C1 segment of cervical spinal cord (tissue), 14 donors: Measurements from ENCODE around the gene ROR2.
"Not testable (repeated sequence)": the region's sequence is repeated elsewhere in the genome, so short reads cannot be mapped to it uniquely, and the experiment has no call there.

Experiments
- DNase-seq, 14 donors: peaks; one replicate each; lab custom pipeline; 2025; lab: John Stamatoyannopoulos, UW

ROR2 gene

DNA sequence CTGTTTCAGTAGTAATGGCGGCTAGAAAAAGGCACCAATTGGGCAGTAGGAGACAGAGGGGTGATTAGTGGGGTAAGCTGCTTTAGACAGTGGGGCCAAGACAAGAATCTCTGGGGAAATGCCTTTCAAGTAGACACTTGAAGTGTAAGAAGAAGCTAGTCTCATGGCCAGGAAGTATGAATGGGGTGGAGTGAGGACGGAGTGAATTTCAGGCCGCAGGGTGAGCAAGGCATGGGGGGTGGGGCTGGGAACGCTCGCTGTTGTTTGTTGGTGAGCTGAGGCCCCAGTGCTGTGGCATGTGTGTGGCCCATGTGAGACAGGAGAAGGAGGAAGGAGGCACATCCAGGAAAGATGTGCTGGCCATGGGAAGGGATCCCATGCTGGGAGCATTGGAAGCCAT, 377.2 kb downstream of the ROR2 start:
- no peak for DNase-seq

DNA sequence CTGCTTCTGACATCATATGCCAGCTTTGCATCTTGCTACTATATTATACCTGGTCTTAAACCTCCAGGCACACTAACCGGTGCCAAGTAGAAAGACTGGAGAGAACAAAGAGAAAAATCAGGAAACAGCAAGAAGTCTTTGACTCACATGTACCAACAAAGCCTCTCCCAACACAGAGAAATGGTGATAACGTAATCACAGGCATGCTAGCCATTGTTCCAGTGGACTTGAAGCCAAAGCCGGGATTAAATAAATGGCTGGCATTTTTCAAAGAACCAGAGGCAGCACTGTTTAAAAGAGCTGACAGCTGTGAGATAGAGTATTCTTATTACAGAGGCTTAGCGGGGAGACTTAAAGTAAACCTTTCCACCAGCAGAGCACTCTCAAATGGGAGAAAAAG, 378.0 kb downstream of the ROR2 start:
- DNase-seq: no peak

DNA sequence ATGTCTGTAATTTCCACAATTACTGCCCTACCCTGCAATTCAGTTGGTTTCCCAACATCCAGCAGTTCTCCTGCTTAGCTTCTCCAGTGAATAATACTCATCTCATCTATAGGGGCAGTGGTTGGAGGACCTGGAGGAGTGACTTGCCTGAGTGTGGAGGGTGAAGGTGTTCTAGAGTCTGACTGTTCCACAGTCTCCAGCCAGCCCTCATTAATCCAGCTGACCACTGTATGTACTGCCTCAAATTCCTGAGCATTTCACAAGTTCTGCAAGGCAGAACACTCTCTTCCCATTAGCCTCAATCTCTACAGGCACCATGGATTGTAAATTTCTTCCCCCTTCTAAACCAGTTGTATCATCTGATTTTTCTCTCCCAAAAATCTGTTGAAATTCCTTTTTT, 379.0 kb downstream of the ROR2 start:
- no peak for DNase-seq

DNA sequence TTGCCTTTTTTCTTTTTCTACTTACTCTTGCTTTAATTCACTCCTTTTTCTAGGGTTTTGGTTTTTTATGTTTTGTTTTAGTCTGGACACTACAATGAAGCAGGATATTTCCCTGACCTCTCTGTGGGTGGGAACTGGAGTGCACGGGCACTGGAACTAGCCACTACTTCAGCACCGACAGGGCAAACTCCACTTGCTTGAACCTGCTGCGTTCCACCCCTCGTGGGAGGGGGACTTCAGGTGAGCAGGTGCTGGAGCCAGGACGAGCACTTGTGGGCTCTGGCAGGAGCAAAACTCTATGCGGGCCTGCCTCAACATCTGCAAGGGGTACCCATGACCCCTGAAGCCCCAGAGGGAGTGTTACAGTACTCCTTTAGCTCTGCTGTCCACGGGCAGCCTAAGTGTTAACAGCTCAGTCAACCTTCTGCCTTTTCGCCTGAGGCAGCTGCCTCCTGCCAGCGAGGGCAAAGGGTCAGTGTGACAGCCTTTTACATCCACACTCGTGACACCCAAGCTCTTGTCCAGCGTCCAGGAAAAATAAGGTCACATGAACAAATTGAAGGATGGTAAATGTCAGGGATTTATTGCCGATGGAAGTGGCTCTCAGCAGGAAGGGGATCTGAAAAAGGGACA, 382.3 kb downstream of the ROR2 start:
- DNase-seq: no peak

DNA sequence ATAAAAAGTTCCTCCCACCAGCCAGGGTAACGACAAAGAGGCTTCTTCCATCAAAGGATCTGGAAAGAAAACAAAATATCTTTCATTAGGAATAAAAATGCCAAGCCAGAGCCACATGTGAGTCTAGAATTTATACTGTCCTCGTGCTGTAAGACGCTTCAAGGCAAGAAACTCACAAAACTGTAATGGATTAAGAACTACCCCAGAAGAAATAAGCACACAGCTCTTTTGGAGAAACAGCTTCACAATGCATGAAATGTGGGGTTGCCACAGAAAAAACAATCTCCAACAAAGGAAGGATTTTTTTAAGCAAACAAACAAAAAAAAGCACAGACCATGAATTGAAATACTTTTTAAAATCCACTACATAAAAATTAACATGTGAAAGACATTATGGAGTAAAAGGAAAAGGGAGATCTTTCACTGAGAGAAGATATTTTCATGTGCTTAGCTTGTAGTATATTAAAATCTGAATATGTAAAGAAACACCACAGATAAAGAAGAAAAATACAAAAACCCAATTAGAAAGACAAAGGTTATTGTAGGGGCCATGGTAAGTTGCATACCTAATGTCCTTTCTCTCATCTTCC, 385.9 kb downstream of the ROR2 start:
- no peak for DNase-seq

DNA sequence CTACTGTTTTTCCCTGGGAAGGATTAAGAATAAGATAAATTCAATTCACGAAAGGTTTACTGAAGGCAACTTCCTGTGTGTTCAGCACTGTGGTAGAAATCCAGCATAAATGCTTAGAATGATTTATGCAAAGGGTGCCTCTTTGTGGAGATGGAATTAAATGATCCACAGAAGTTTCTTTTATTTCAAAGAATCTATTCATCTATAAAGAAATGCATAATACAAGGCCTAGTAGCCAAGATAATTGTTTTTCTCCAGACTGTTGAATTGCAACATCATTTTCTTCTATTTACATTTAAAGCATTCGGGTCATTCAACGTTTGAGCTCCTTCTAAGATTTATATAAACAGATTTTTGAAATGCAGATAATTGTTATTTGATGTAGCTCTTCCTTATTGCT, 387.6 kb downstream of the ROR2 start:
- no peak for DNase-seq

DNA sequence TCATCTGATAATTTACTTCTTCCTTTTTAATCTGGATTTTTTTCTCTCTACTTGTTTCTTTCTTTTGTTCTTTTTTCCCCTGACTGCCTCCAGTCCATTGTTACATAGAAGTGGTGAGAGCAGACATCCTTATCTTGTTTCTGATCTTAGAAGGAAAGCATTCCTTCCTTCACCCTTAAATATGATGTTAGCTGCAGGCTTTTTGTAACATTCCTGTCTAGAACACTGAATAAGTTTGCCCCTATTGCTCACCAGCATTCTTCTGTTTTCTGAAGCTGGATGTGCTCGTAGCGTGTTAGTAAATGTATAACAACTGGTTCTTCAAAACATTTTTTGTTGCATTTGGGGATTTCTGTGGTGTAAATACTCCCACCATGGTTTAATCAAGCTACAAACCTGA, 389.7 kb downstream of the ROR2 start:
- DNase-seq: no peak

DNA sequence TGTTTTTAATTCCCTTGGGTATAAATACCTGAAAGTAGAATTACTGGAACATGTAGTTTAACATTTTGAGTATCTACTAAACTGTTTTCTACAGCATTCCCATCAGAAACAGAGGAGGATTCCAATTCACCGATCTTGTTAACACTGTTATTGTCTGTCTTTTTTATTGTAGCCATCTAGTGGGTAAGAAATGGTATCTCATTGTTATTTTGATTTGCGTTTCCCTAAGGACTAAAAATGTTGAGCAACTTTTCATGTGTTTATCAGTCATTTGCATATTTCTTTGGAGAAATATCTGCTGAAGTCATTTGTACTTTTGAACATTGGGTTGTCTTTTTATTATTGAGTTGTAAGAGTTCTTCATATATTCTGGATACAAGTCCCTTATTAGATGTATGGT, 391.1 kb downstream of the ROR2 start:
- no peak for DNase-seq

DNA sequence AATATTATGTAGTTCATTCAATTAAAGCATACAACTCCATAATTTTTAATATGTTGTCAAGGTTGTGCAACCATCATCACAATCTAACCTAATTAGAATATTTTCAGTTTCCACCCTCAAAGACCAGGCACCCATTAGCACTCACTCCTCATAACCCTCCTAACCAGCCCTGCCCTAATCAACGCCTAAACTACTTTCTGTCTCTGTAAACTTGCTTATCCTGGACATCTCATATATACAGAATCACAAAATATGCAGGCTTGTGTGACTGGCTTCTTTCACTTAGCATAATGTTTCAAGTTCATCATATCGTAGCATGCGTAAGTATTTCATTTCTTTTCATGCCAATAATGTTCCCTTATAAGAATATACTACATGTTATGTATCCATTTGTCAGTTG, 391.6 kb downstream of the ROR2 start:
- DNase-seq: no peak

DNA sequence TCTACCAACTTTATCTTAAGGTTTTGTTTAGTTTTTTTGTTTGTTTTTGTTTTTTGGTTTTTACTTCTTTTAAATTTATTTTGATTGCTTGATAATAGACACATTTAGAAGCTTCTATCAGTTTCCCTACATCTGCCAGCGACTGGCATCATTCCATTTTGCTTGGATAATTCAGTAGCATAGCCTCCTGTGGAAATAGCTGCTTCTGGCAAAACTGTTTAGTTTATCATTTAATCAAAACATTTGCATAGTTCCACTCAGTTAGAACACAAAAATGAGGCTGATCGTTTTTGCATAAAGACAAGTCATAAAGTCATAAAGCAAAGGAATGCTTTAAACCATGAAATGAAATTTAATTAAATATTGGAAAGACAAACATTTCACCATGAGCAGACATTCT, 392.7 kb downstream of the ROR2 start:
- DNase-seq: no peak

DNA sequence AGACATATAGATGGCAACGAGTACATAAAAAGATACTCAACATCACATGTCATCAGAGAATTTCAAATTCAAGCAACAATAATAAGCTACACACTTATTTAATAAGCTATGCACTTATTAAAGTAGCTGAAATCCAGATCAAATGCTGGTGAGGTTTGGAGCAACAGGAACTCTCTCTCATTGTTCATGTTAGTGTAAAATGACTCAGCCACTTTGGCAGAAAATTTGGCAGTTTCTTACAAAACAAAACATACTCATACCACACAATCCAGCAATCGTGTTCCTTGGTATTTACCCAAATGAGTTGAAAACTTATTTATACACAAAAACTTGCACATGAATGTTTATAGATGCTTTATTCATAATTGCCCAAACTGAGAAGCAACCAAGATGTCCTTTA, 394.9 kb downstream of the ROR2 start:
- no peak for DNase-seq

DNA sequence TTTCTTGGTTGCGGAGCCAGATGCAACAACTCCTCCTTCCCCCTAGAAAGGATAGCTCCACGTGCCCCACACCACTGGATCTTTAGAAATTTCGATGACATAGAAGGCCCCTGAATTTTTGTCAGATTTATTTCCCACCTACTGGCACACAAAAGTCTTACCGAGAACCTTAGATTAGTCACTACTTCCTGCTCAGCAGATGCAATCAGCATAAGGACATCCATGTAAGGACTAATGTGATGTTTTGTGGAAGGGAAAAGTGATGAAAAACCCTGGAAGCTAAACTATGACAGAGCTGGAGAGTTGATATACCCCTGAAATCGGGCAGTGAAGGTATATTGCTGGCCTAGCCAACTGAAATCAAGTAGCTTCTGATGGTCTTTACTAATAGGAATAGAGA, 400.9 kb downstream of the ROR2 start:
- DNase-seq: no peak

DNA sequence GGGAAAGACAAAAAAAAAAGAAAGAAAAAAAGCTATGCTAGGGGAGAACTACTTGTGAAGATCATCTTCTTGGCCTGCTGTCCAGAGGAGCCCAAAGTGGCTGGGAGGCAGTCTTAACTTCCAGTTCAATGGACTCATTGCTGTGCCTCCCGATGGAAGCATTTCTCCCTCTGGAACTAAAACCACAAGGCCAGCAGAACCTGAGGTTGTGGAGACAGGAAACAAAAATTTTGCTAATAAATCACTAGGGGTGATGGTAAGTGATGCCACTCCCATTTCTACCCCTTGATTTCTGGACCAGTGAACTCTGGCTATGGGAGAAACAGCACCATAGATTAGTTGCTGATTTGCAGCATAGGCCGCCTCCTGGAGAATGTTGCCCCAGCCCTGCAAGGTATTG, 402.9 kb downstream of the ROR2 start:
- DNase-seq: no peak

DNA sequence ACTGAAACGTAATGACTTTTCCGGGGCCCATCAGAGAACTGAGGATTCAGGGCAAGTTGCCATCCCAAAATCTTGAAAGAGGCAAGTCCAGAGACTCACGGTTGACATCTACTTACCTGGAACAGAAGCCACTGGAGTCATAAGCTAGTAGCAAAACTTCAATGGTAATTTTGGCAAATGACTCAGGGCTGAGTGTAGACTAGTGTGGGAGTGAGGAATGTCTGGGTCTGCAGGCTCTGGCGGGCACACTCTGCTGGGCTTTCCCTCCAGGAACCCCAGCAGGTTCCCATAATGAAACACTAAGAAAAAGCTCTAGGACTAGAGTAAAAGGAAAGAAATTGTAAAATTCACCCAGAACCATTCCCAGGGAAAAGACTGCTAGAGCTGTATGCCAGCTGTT, 403.5 kb downstream of the ROR2 start:
- no peak for DNase-seq

DNA sequence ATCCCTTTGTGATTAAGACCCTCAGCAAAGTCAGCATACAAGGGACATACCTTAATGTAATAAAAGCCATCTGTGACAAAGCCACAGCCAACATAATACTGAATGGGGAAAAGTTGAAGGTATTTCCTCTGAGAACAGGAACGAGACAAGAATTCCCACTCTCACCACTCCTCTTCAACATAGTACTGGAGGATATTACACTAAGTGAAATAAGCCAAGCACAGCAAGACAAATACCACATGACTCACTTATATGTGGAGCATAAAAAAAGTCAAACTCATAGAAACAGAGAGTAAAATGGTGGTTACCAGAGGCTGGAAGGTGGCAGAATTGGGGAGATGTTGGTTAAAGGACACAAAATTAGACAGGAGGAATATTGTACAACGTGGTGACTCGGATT, 408.3 kb downstream of the ROR2 start:
- DNase-seq: no peak

DNA sequence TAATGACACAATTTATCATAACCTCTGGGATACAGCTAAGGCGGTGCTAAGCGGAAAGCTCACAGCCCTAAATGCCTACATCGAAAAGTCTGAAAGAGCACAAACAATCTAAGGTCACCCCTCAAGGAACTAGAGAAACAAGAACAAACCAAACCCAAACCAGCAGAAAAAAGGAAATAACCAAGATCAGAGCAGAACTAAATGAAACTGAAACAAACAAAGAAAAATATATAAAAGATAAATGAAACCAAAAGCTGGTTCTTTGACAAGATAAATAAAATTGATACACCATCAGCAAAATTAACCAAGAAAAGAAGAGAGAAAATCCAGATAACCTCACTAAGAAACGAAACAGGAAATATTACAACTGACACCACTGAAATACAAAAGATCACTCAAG, 409.5 kb downstream of the ROR2 start:
- not testable (repeated sequence) for DNase-seq

DNA sequence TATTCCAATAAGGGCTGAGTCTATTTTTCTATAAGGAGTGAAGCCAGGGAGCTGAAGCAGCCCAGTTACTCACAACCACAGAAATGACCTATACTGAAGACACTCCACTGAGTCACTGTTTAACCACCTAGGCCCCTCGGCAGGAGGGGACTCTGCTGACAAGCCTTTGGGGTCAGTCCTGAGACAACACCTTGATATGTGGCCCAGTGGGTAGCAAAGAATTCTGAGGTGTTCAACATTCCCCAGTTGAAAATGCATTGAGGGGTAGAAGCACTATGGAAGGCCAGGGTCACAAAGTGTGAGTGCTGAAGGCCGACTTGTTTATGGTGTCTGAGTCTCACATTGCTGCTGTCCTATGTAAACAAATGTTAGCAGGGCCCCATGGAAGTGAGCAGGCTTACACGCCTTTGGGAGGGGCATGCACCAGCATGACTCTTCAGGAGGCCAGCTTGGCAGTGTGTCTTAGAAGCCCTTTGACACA, 413.8 kb downstream of the ROR2 start:
- no peak for DNase-seq

DNA sequence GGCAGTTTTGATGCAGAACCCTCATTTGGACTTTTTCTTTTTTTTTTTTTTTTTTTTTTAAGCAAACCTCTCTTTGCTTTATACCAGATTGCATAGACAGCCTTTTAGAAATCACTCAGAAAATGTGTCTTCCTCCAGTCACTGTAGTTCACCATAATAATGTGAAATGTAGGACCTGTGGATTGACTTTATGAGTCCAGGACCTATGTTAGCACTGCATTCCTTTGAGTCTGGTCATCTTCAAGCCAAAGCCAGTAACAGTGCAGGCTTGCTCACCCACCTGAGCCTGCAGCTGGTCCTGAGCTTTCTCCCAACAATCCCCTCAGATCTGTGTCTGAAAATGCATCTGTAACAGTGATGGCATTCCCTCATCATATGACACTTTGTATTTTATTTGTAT, 415.7 kb downstream of the ROR2 start:
- DNase-seq: no peak

DNA sequence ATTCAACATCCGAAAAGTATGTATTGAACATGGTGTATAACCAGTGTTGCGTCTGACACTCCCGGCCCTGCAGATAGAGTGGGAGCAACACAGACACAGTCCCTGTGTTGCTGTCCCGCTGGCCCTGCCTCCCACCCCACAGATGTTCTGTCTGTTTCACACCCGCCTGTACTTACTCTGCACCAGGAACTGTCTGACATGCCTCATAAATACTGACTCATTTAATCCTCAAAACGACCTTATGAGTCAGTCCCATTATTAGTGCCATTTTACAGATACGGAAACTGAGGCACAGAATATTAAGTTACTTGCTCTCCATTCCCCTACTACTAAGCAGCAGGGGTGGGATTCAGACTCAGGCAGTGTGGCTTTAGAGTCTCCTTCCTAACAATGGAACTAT, 416.6 kb downstream of the ROR2 start:
- DNase-seq: no peak

DNA sequence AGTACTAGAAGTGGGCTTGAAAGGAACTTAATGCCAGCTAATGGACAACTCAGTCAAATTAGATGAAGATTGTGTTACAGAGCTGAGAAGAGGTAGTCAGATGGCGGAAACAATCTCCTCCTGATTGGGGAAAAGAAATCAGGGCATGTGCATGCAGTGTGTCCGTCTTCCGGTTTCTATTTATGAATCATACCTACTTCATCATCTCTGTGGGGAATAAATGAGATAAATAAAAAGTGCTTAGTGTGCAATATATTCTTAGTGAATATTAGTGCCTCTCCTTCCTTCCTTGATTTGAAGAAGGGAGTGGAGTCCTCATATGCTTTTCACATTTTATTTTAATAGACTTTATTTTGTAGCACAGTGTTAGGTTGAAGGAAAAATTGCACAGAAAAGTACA, 417.7 kb downstream of the ROR2 start:
- DNase-seq: no peak

DNA sequence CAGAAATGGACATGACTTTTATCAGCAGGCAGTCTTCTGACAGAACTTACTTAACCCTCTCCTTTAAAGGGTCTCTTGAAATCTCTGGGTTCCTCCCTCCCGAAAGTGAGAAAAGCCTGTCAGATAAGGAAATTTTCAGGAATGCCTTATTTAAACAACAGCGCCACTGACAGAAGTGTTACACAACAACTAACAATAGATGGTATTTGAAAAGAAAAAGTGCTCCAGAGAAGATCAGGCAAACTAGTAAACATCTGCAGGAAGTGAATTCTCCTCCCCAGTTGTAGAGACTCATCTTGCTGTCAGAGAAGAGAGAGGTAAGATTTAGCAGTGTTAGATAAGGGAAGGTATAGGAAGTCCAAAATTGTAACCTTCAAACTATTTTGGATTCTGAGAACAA, 419.2 kb downstream of the ROR2 start:
- DNase-seq: no peak

DNA sequence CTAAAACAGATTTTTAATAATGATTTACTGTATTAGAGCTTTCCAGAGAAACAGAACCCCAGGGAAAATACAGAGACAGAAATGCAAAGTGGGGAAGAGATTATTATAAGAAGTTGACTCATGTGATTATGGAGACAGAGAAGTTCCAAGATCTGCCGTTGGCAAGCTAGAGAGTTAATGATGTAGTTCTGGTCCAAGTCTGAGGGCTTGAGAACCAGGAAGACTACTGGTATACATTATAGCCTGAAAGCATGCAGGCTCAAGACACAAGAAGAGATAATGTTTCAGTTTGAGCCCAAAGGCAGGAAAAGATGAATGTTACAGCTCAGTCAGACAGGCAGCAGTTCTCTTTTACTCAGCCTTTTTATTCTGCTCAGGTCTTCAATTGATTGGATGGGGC, 427.5 kb downstream of the ROR2 start:
- DNase-seq: no peak

DNA sequence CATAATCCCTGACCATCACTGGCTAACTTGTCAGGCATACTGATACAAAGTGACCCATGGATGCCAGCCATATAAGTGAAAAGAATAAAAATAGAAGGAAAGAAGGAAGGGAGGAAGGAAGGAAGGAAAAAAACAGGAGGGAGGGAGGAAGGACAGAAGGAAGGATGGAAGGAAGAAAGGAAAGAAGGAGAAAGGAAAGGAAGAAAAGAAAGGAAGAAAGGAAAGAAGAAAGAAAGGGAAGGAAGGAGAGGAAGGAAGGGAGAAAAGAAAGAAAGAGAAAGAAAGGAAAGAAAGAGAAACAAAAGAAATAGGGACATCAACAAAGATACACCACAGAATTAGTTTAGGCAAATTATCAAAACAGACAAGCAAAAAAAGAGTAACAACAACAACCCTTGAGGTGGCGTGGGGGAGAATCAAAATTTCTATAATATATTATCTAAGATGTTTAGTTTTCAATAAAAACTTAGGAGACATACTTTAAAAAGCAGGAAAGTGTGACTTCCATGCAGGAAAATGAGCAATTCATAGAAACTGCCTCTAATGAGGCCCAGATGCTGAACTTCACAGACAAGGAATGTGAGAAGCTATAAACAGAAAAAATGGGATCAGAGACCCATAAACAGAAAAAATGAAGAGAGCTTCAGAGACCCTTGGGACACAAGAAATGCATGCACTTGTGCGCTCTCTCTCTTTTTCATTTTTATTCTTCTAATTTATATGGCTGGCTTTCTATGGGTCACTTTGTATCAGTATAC, 430.3 kb downstream of the ROR2 start:
- DNase-seq: no peak
